K562 (cell line): ENCODE data around the gene FNBP1. TPM values are rescaled to one million over a fixed set of nuclear protein-coding genes. Genes with fewer than 3 reads are reported as not detected.

ENCODE experiments used
- ARID1B ChIP-seq: fragments of 450-650 bp; IDR thresholded peaks from 2 replicates; pipeline ENCODE4 v1.6.1; 2016; ENCODE audit warnings: antibody characterized with exemption, mild to moderate bottlenecking, inconsistent platforms
- BACH1 ChIP-seq: fragments of 200-800 bp; sonication (Bioruptor generic); IDR thresholded peaks from 2 replicates; pipeline ENCODE4 v1.6.1; 2016; ENCODE audit warnings: missing genetic modification characterization, missing compliant biosample characterization
- BDP1 ChIP-seq: IDR thresholded peaks from 3 replicates; pipeline ENCODE4 v1.6.1; 2011; ENCODE audit not compliant: insufficient read length, insufficient read depth
- DMBX1 ChIP-seq: fragments of 250-450 bp; sonication (Bioruptor Pico); IDR thresholded peaks from 2 replicates; pipeline ENCODE4 v1.8.0; 2022; ENCODE audit warnings: inconsistent platforms, mild to moderate bottlenecking, moderate library complexity, borderline replicate concordance
- FOSL1 ChIP-seq: fragments of 200-800 bp; sonication (Bioruptor generic); conservative IDR thresholded peaks from 2 replicates; pipeline ENCODE4 v1.6.1; 2016; ENCODE audit warnings: missing genetic modification characterization, missing compliant biosample characterization
- HNRNPK ChIP-seq: fragments of 200-400 bp; formaldehyde crosslinking; IDR thresholded peaks from one replicate; pipeline ENCODE4 v1.6.1; 2018; ENCODE audit warnings: mild to moderate bottlenecking, low read depth, low read length; ENCODE audit not compliant: poor library complexity, severe bottlenecking
- IRF1 ChIP-seq: sonication (generic); formaldehyde crosslinking; IDR thresholded peaks from 2 replicates; pipeline ENCODE4 v1.8.0; 2022; ENCODE audit warnings: missing genetic modification reagents, mild to moderate bottlenecking, borderline replicate concordance
- KLF10 ChIP-seq: fragments of 250-450 bp; sonication (Bioruptor Pico); IDR thresholded peaks from 2 replicates; pipeline ENCODE4 v1.6.1; 2021; ENCODE audit warnings: matching md5 sums
- MAFG ChIP-seq: fragments of 450-650 bp; conservative IDR thresholded peaks from 2 replicates; pipeline ENCODE4 v1.6.1; 2016; ENCODE audit warnings: missing genetic modification characterization, missing compliant biosample characterization
- MTF1 ChIP-seq: fragments of 250-450 bp; sonication (Bioruptor Pico); IDR thresholded peaks from 2 replicates; pipeline ENCODE4 v1.9.0; 2021; ENCODE audit warnings: moderate library complexity, mild to moderate bottlenecking, inconsistent platforms, borderline replicate concordance
- MYBL2 ChIP-seq, 2 experiments: fragments of 450-650 bp in 1 of 2; sonication (generic) in 1 of 2; formaldehyde crosslinking in 1 of 2; IDR thresholded peaks; 2 replicates each; pipeline versions ENCODE4 v1.6.1 to v1.8.1; 2017 to 2022; ENCODE audit warnings: borderline replicate concordance in 1 of 2, inconsistent platforms in 1 of 2, low read depth in 1 of 2, mild to moderate bottlenecking in 1 of 2, missing genetic modification reagents in 1 of 2, moderate library complexity in 1 of 2
- PBX2 ChIP-seq, 2 experiments: IDR thresholded peaks in 1 of 2; conservative IDR thresholded peaks in 1 of 2; 2 replicates each; pipeline ENCODE4 v1.6.1; 2016; ENCODE audit warnings: low read depth in 2 of 2, mild to moderate bottlenecking in 1 of 2, missing compliant biosample characterization in 1 of 2, missing genetic modification characterization in 1 of 2, moderate library complexity in 1 of 2
- RBFOX2 ChIP-seq: fragments of 200-400 bp; formaldehyde crosslinking; IDR thresholded peaks from 2 replicates; pipeline ENCODE4 v1.6.1; 2017; ENCODE audit warnings: low read depth, mild to moderate bottlenecking, low read length, moderate library complexity
- RUNX1 ChIP-seq: sonication (generic); IDR thresholded peaks from 2 replicates; pipeline ENCODE4 v1.6.1; 2016; ENCODE audit warnings: antibody characterized with exemption, low read depth
- ZNF311 ChIP-seq: fragments of 250-450 bp; sonication (Bioruptor Pico); IDR thresholded peaks from 2 replicates; pipeline ENCODE4 v1.4.0; 2020; ENCODE audit warnings: mild to moderate bottlenecking, moderate library complexity
- ZNF354B ChIP-seq: fragments of 250-450 bp; sonication (Bioruptor Pico); IDR thresholded peaks from 2 replicates; pipeline ENCODE4 v1.4.0; 2020
- ZNF584 ChIP-seq: fragments of 200-800 bp; sonication (Bioruptor generic); IDR thresholded peaks from 2 replicates; pipeline ENCODE4 v1.6.1; 2016; ENCODE audit warnings: low read depth, mild to moderate bottlenecking, missing genetic modification characterization, missing compliant biosample characterization
- ZNF592 ChIP-seq: fragments of 450-650 bp; IDR thresholded peaks from 2 replicates; pipeline ENCODE4 v1.6.1; 2017; ENCODE audit warnings: antibody characterized with exemption, mild to moderate bottlenecking
- ZNF76 ChIP-seq: fragments of 250-450 bp; sonication (Bioruptor Pico); IDR thresholded peaks from 2 replicates; pipeline ENCODE4 v1.4.0; 2020; ENCODE audit warnings: mild to moderate bottlenecking, moderate library complexity, borderline replicate concordance
- ZSCAN32 ChIP-seq: fragments of 450-650 bp; formaldehyde crosslinking; IDR thresholded peaks from 2 replicates; pipeline ENCODE4 v1.4.0; 2020; ENCODE audit warnings: mild to moderate bottlenecking, moderate library complexity
- polyA plus RNA-seq, 8 experiments: library from polyadenylated mRNA; depleted of rRNA in 4 of 8; stranded (reverse) in 5 of 8; unstranded in 3 of 8; fragments of >200 nt; fragmentation: Nextera tagmentation in 2 of 8; fragmentation: Illumina TruSeq in 1 of 8; extraction: Ambion mirVana in 2 of 8; extraction: Trizol in 1 of 8; gene quantifications; 2 replicates each; pipeline versions ENCODE4 v1.2.1 to v1.2.3, GENCODE V29; 2011 to 2014; ENCODE audit warnings: inconsistent platforms in 1 of 8, missing spikeins in 1 of 8
- total RNA-seq, 7 experiments: library from RNA; depleted of rRNA in 6 of 7; stranded (reverse); fragments of >200 nt in 6 of 7; fragmentation: Illumina TruSeq in 2 of 7; extraction: Trizol in 2 of 7; gene quantifications; 2 replicates each; pipeline versions ENCODE4 v1.2.1 to v1.2.3, GENCODE V29; 2011 to 2021; ENCODE audit warnings: low replicate concordance in 1 of 7

Gene FNBP1
- total and polyA plus RNA-seq, 9 of the 15 experiments (the other 6 are each of a cell fraction or from before 2014, with no cell fraction given), result 1.8 to 14.9 (median 7.6) TPM

- TF ChIP-seq MYBL2 (IDR thresholded peaks at IDR 0.05; ENCODE audit: low read depth) (no peak), MYBL2 (CRISPR knock-in tag; IDR thresholded peaks at IDR 0.05; ENCODE audit: borderline replicate concordance) (no peak), PBX2 (CRISPR knock-in tag; IDR thresholded peaks at IDR 0.05; ENCODE audit: low read depth) (no peak), PBX2 (tag; conservative IDR thresholded peaks at IDR 0.05; ENCODE audit: low read depth) (peak; percentile 100), DMBX1 (CRISPR knock-in tag) (peak; percentile 99), RUNX1 (no peak), ZNF76 (peak; percentile 96; the same call in 1 of the 2 replicates), BDP1 (no peak), ZNF311 (CRISPR knock-in tag) (peak; percentile 94), ZNF584 (CRISPR knock-in tag) (no peak), KLF10 (CRISPR knock-in tag) (no peak), BACH1 (tag) (peak; percentile 93), RBFOX2 (peak; percentile 83), IRF1 (CRISPR knock-in tag) (no peak), ZNF592 (no peak), HNRNPK (no peak), MAFG (peak; percentile 94), MTF1 (no peak), ZSCAN32 (no peak), ARID1B (no peak), FOSL1 (peak; percentile 99), ZNF354B (CRISPR knock-in tag) (0 out of 2 replicates have a peak, but pooled peaks have one; percentile 13)
Measured at GRCh38 chr9:129863059-129863690, 179.8 kb downstream of the FNBP1 start (continued).
